Endothelial cell (in vitro differentiated cells): ENCODE data around the gene CASK. TPM values are rescaled to one million over a fixed set of nuclear protein-coding genes. Genes with fewer than 3 reads are reported as not detected.

Experiments
- DNase-seq: peaks from one replicate; pipeline ENCODE4 v3.0.0; 2021; ENCODE audit warnings: low spot score
- H3K27ac Mint-ChIP-seq: one replicate; pipeline ENCODE4 v1.8.0; 2021; ENCODE audit warnings: mixed read lengths, inconsistent platforms; ENCODE audit not compliant: unreplicated experiment
- H3K27me3 Mint-ChIP-seq: one replicate; pipeline ENCODE4 v1.8.0; 2021; ENCODE audit warnings: mild to moderate bottlenecking, moderate library complexity, mixed read lengths, inconsistent platforms; ENCODE audit not compliant: unreplicated experiment
- H3K36me3 Mint-ChIP-seq: one replicate; pipeline ENCODE4 v1.8.0; 2021; ENCODE audit warnings: mild to moderate bottlenecking, low read depth, mixed read lengths, inconsistent platforms; ENCODE audit not compliant: unreplicated experiment
- H3K4me1 Mint-ChIP-seq: one replicate; pipeline ENCODE4 v1.8.0; 2021; ENCODE audit warnings: mild to moderate bottlenecking, mixed read lengths, inconsistent platforms; ENCODE audit not compliant: unreplicated experiment
- H3K4me3 Mint-ChIP-seq: one replicate; pipeline ENCODE4 v1.8.0; 2021; ENCODE audit warnings: mild to moderate bottlenecking, mixed read lengths, inconsistent platforms; ENCODE audit not compliant: unreplicated experiment
- H3K9me3 Mint-ChIP-seq: one replicate; pipeline ENCODE4 v1.8.0; 2021; ENCODE audit warnings: mixed read lengths, inconsistent platforms; ENCODE audit not compliant: unreplicated experiment
- total RNA-seq: library from RNA; stranded (reverse); fragmentation: NEBNext Ultra II Directional; extraction: Animal tissue kit (Norgen Biotek cat#: 25700); gene quantifications from one replicate; pipeline ENCODE4 v1.2.1, GENCODE V29; 2021; ENCODE audit not compliant: unreplicated experiment
- TF ChIP-seq, protein P1 (sequence below): fragments of 200-600 bp; sonication (generic); IDR thresholded peaks from one replicate; pipeline ENCODE4 v1.5.0; 2021; ENCODE audit warnings: antibody characterized with exemption; ENCODE audit not compliant: unreplicated experiment

The CASK gene
- total RNA-seq, 1 donor from 2014 or later, result 62.5 TPM

DNA sequence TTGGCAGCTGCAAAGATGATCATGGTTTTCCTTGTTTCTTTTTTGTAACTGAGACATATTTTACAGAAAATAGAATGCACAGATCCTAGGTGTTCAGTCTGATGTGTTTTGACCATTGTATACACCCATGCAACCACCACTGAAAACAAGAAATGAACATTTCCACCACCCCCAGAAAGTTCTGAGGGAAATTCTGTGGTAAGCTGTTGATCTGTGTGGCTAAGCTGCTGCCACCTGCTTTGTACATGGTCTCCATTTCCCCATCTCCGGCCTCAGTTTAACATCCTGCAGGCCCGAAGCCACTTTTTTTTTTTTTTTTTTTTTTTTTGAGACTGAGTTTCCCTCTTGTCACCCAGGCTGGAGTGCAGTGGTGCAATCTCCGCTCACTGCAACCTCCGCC is 411.0 kb downstream of the CASK start:
- TF ChIP-seq, protein P1, sequence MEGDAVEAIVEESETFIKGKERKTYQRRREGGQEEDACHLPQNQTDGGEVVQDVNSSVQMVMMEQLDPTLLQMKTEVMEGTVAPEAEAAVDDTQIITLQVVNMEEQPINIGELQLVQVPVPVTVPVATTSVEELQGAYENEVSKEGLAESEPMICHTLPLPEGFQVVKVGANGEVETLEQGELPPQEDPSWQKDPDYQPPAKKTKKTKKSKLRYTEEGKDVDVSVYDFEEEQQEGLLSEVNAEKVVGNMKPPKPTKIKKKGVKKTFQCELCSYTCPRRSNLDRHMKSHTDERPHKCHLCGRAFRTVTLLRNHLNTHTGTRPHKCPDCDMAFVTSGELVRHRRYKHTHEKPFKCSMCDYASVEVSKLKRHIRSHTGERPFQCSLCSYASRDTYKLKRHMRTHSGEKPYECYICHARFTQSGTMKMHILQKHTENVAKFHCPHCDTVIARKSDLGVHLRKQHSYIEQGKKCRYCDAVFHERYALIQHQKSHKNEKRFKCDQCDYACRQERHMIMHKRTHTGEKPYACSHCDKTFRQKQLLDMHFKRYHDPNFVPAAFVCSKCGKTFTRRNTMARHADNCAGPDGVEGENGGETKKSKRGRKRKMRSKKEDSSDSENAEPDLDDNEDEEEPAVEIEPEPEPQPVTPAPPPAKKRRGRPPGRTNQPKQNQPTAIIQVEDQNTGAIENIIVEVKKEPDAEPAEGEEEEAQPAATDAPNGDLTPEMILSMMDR, result no peak
- Mint-ChIP-seq H3K27me3 (no peaks in the 10 kb centered on the region), H3K36me3 (no peaks in the 10 kb centered on the region), H3K27ac (no peak overlapping the region), H3K4me1 (peaks cover 3% of the 10 kb centered on the region), H3K4me3 (no peak overlapping the region), H3K9me3 (no peaks in the 10 kb centered on the region)
- no peak for DNase-seq

DNA sequence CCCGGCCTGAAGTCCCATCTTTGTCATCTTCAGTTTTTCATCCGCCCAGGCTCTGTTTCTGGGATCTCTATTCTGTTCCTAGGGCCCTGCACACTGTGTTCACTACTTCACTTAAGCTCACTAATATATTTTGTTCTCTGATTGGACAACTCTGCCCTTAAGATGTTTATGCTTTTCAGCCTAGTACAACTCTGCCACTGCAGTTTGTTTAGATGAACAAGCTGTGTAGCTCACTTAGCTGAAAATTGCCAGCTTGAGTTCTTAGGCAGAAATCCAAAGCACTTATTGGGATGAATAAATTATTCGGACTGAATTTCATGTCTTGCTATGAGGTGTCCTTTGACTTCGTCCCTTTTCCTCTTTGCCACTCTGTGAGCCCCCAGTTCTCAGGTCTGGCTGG is 415.4 kb downstream of the CASK start:
- Mint-ChIP-seq H3K4me3 (no peak overlapping the region), H3K4me1 (no peaks in the 10 kb centered on the region), H3K27me3 (no peaks in the 10 kb centered on the region), H3K27ac (no peak overlapping the region), H3K9me3 (no peaks in the 10 kb centered on the region), H3K36me3 (no peaks in the 10 kb centered on the region)
- no peak for DNase-seq
- TF ChIP-seq, protein P1, result no peak

DNA sequence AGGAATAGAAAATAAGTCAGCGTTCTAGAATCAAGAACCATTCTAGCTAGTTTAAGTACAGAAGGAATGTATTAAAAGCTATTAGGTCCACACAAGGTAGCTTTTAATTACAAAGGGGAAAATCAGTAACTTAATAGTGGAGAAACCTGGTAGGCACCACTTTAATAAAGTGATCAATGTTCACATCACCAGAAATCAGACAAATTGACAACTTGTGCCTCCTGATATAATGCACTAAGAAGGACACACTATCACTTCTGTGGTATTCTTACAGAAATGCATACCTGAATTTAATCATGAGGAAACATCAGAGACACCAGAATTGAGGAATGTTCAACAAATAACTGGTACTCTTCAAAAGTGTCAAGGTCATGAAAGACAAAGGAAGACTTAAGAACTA is 421.4 kb downstream of the CASK start:
- no peaks in the 10 kb centered on the region for H3K27me3 Mint-ChIP-seq
- H3K4me1 Mint-ChIP-seq, result no peaks in the 10 kb centered on the region
- DNase-seq, result no peak
- no peak overlapping the region for H3K27ac Mint-ChIP-seq
- TF ChIP-seq, protein P1, result no peak
- H3K4me3 Mint-ChIP-seq, result no peak overlapping the region
- H3K36me3 Mint-ChIP-seq, result no peaks in the 10 kb centered on the region
- H3K9me3 Mint-ChIP-seq, result no peaks in the 10 kb centered on the region

DNA sequence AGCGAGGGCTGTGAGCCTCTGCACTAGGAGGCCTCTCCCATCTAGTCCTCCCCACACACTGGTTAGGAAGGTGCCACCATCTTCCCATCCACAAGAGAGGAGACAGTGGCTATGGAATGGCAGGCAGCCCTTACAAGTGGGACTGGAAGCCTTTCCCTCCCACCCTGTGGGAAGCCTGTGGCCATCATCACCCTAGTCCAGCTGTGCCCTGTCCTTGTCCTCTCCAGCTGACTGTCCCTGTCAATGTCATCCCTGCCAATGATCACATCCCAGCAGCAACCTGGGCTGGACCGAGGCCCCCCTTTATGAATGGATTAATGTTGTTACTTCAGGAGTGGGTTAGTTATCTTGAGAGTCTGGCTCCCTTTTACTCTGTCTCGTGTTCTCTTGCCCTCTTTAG is 423.4 kb downstream of the CASK start:
- Mint-ChIP-seq H3K9me3 (no peaks in the 10 kb centered on the region), H3K4me1 (no peaks in the 10 kb centered on the region), H3K27ac (no peak overlapping the region), H3K27me3 (no peaks in the 10 kb centered on the region), H3K4me3 (no peak overlapping the region), H3K36me3 (peaks cover 3% of the 10 kb centered on the region)
- no peak for DNase-seq
- TF ChIP-seq, protein P1, result no peak

DNA sequence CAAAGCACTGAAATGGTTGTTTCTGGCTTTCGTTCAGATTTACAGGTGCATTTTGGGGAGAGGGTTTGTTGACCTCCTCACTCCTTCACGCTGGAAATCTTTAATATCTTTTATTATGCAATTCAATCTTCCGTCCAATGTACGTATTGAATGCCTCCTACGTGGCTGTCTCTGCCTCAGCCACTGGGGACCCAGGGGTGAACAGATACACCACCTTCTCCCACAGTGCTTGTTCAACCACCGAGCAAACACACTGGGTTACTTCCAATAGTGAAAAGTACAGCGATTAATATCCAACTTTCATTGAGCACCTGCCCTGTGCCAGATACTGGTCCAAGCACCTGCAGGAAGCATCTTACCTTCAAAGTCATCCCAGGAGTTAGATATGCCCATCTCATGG is 424.2 kb downstream of the CASK start:
- DNase-seq, result no peak
- no peak overlapping the region for H3K4me3 Mint-ChIP-seq
- no peaks in the 10 kb centered on the region for H3K9me3 Mint-ChIP-seq
- TF ChIP-seq, protein P1, result no peak
- H3K36me3 Mint-ChIP-seq, result peaks cover 3% of the 10 kb centered on the region
- no peaks in the 10 kb centered on the region for H3K4me1 Mint-ChIP-seq
- H3K27ac Mint-ChIP-seq, result no peak overlapping the region
- H3K27me3 Mint-ChIP-seq, result no peaks in the 10 kb centered on the region
